CMK (cell line): Measurements from ENCODE around the gene EVA1B.

ENCODE experiments used
- DNase-seq: peaks from one replicate; pipeline ENCODE4 v3.0.0-alpha.2; 2010; ENCODE audit warnings: low read depth

Gene EVA1B

DNA sequence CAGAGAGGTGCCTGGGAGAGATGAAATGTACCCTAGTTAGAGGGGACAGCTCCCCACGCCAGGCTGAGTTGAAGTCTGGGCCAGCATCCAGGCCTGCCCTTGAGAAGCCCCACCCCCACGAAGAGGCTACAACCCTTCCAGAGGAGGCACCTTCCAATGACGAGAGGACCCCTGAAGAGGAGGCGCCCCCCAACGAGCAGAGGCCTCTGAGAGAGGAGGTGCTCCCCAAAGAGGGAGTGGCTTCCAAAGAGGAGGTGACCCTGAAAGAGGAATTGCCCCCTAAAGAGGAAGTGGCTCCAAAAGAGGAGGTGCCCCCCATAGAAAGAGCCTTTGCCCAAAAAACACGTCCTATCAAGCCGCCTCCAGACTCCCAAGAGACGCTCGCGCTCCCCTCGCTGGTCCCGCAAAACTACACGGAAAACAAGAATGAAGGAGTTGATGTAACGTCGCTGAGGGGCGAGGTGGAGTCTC is 3.1 kb downstream of the EVA1B start:
- no peak for DNase-seq

DNA sequence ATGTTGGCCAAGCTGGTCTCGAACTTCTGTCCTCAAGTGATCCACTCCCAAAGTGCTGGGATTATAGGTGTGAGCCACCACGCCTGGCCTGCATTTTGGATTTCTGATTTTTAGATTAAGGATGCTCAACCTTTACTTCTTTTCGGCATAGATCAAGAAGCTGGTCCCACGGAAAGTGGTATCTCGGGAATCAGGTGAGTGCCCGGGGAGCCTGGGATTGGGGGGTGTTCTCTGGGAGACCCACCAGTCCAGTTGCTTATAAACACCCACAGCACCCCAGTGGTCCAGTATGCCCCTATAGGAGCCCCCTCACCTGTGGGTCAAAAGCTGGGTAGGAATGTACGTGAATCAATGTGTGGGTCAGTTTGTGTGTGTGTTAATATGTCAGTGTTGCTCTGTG is 14.0 kb downstream of the EVA1B start:
- DNase-seq: no peak

DNA sequence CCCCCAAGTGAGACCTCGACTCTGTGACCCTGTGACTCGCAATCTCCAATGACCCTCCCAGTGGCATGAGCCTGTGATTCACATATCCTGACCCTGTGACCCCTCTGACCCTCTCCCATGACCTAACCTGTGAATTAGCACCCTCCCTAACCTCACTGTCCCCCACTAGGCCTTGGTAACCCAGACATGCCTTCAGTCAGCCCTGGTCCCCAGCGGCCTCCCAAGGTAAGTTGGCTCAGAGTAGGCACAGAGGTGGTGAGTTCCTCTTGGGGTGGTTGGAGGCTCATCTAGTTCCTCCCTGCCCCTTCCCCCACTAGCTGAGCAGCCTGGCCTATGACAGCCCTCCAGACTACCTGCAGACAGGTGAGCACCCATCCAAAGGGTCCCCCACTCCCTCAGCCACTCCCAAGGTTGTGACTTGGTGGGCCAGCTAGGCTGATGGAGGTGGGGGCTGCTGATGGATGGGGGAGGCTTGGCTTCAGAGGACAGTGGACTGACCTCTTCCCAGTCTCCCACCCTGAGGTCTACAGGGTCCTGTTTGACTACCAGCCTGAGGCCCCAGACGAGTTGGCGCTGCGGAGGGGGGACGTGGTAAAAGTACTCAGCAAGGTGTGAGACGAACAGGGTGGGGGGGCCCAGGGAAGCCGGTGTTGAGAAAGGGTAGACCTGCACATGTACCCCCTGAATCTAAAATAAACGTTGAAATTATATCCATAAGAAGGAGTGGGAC is 15.7 kb downstream of the EVA1B start:
- DNase-seq: no peak

DNA sequence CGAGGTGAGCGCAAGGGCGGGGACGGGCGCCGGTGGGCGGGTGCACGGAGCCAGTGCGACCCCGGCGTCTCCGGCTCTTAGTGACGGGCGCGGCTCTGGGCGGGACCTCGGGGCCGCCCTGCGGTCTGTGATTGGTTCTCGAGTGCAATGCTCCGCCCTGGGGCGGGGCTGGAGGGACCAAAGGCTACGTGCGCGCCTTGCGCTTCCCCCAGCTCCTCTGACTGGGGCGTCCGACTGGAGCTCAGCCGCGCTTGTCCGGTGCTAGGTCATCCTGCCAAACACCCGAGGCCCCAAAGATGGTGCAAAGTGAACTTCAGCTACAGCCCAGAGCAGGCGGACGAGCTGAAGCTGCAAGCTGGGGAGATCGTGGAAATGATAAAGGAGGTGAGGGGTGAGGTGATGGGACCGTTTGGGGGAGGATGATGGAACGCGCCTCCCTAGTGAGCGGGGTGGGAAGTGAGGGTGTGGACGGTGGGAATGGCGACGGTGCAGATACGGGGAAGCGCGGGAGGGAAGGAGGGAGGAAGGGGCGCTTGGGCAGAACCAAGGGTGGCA is 16.5 kb downstream of the EVA1B start:
- peak; percentile 82 for DNase-seq

DNA sequence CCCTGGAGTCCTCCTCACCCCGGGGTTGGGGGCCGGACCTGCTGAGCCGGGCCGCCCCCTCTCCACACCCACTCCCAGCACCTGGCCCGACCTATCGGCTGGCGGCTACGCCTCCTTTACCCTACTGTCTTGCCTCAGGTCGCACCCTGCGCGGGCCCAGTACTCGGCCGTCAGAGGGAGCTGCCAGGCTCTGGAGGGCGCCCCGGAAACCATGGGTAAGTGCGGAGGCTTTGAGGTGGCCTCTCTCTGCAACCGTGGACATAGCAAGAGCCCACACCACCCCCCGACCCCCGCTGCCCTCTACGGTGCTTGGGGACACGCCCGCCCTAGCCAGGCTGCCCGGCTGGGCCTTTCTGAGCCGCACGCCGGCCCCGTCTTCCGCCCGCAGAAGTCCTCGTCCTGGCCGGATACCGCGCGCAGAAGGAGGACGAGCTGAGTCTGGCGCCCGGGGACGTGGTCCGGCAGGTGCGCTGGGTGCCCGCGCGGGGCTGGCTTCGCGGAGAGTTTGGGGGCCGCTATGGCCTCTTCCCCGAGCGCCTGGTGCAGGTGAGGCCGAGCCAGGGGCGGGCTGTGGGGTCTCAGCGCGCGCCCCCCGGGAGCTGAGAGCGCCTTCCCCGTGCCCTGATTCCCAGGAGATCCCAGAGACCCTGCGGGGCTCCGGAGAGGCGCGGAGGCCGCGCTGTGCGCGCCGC is 17.1 kb downstream of the EVA1B start, which contains the start of gene SH3D21:
TSS of gene SH3D21 (plus strand) at position 159 of the 692 bp plus-strand sequence. CDS start at position 212, 53 bp downstream.
- DNase-seq: no peak

DNA sequence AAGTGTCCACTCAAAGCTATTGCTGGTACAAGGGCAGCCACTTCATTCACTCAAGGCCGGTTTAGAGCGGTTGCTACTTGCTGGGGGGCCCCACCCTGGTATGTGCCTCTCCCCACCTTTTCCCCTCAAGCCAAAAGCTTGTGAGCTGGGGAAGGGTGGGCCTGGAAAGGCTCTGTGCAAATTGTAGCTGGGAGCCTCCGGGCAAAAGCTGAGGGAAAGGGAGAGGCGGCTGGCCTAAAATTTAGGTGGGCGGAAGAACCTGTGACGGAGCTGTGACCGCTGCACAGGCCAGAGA is 17.6 kb downstream of the EVA1B start:
- DNase-seq: no peak

DNA sequence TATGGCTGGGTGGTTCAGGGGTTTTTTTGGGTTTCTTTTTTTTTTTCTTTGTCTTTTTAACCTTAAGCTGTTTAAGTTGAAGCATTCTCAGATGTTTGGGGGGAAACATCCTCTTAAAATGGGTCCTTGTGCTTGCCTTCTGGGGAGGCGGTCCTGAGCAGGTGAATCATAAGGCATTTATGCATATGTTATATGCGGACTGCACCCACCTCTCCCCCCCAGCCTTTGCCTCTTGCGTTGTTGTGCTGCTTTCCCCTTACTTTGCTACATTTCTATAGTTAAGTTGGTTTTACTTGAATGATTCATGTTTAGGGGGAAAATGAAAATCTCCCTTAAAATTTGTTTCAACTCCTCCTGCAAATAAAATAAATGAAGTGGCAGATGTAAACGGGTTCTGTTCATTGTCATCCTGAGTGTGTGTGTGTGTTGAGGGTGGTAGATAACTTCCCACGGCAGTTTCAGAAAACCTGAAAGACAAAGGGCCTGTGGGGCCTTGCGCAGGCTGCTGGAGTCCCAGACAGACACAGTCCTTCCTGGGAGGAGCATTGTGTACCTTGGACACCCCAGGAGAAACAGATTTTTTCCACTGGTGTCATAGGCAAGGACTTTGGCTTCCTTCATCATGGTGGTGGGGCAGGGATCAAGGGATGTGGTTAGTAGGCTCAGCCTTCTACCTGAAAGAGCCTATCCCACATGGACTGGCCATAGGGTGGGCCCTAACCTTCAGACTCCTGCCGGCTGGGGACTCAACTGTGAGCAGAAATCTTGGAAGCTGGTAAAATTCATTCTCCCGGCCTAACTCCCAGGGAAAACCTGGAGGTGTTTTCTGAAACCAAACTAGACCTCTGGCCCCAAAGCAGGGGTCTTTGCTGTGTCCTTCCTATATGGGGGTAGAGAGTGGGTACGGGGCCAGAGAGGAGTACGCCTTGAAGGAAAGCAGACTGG is 18.2 kb downstream of the EVA1B start:
- no peak for DNase-seq

DNA sequence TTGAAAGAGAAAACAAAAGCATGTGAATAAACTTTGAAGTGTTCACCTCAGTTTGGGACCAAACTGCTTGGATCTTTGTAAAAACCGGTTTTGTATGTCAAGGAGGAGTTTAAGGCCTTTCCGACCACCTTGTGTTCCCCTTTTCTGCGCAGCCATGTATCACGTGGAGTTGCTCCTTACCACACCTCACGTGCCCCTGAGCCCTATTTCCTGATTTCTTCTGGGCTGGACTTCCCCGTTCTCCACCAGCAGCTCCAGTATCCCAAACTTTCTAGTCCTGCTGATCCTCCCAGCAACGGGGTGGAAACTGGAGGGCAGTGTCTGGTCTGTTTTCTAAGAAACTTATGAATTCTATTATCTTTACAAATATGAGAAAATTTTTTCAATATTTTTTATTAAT is 18.9 kb downstream of the EVA1B start:
- no peak for DNase-seq

DNA sequence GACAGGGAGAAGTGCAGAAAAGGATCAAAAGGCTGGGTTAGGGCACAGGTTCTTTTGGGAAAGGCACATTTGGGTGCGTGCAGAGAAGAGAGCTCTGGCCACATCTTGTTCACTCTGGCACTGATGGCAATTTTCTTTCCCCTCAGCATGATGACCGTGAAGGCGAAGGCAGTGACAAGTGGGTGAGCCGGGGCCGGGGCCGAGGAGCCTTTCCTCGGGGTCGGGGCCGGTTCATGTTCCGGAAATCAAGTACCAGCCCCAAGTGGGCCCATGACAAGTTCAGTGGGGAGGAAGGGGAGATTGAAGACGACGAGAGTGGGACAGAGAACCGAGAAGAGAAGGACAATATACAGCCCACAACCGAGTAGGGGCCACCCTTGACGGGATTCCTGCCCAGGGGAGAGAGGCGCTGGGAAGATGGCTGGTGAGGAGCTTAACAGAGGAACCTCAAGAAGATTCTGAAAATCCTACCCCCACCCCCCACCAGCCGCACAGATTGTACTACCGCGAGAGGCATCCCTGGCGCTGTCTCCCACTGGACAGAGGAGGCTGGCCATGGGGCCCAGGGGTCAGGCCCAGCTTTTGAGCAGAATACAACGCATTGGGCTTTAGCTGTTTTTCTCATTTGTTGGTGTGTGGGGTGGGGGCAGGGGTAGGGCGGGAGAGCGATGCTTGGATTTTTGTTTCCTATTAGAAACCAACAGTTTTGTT is 19.6 kb downstream of the EVA1B start:
- no peak for DNase-seq

DNA sequence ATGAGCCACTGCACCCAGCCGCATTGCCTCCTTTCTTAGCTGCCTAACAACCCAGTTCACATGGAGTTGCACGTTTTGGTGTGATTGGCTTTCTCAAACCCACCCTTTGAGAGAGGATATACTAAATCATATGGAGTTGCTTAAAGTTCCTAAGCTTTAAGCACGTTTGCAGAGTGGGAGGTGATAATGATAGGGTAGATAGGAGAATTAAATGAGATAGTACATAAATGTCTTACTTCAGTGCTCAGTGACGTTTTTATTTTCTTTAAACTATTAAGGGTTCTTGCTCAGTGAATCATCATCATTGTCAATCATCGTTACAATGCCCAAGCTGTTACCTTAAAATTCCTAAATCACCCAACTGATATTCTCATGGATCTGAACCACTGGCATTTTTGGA is 20.2 kb downstream of the EVA1B start:
- DNase-seq: no peak

DNA sequence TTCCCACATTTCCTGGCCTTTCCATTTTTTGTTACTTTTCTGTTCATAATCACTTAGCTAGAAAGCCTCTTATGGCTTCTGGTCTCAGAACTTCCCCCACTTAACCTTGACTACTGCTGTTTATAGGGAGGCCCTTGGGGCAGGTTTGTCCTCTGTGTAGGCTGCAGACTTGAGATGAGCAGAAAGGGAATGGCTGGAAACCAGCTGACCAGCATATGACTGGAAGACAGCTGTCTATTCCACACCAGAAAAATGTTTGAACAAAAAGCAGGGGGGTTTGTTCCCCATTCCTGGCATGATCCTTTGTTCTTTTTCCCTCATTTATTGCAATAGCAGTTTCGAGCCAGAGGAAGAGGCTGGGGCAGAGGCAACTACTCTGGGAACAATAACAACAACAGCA is 22.2 kb downstream of the EVA1B start:
- DNase-seq: no peak

DNA sequence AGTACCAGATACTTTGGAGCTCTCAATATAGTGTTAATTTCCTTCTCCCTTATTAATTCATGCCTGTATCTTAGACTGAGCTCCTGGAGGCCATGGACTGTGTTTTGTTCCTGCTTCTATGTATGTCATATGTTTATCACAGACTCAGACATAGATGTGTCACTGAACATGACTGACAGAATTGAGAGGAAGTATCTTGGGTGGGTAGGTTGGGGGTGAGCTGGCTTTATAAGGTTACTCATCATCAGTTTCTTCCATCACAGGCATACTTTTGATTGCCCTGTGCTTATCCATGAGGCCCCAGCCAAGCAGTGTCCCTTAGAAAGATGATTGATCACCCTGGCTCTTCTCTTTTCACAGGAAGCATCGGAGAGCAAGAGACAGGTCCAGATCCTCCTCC is 22.9 kb downstream of the EVA1B start:
- DNase-seq: no peak

DNA sequence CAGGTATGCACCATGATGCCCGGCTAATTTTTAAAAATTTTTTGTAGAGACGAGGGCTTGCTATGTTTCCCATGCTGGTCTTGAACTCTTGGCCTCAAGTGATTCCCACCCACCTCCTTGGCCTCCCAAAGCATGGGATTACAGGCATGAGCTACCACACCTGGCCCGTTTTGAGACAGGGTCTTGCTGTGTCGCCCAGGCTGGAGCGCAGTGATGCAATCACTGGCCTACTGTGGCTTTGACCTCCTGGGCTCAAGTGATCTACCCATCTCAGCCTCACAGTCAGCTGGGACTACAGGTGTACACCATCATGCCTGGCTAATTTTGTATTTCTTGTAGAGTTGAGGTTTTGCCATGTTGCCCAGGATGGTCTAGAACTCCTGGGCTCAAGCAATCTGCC is 24.8 kb downstream of the EVA1B start:
- DNase-seq: no peak

DNA sequence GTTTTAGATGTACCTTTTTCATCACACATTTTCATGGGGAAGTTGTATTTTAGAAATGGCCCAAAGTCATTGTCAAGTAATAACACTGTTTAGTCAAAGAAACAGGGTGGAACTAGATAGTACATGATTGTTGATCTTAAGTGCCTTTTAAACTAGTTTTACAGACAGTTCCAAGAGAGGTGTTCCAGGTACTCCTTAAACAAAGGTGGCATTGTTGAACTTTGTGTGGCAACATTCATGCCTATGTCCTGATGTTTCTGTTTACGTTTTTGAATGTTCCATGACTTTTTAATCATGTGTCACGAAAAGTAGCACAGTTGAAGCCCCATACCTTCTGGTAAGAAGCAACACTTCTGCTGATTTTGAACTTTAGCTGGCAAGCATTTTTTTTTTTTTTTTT is 26.4 kb downstream of the EVA1B start:
- DNase-seq: no peak

DNA sequence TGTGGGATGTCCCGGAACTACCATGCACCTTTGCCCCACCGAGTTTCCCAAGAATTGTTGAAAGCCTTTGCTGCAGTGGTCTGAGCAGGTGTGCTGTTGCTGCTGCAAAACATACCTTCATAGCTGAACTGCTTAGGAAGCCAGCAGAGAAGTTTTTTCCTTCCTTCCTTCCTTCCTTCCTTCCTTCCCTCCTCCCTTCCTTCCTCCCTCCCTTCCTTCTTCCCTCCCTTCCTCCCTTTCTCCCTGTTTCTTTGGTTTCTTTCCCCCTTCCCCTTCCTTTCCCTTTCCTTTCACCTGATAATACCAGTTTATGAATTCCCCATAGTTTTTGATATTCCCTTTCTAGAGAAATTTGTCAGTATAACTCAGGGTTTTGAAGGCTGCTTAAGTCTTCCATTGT is 28.1 kb downstream of the EVA1B start:
- DNase-seq: no peak

DNA sequence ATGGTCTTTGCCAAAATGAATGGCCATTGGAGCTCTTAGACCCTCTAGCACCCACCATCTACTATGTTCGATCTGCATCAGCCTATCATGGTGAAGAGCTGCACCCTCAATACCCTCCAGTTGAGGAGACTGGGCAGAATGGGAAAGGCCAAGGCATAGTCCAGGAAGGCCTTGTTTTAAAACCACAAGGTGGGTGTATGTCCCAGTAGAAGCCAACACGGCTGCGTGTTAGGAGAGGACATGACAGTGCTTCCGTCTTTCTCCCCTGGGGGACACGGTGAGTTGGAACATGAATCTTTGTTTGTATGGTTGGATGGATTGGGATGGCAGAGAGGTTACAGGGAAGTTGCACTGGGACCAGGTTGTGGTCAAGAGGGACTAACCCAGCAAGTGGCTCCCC is 35.9 kb downstream of the EVA1B start:
- no peak for DNase-seq

DNA sequence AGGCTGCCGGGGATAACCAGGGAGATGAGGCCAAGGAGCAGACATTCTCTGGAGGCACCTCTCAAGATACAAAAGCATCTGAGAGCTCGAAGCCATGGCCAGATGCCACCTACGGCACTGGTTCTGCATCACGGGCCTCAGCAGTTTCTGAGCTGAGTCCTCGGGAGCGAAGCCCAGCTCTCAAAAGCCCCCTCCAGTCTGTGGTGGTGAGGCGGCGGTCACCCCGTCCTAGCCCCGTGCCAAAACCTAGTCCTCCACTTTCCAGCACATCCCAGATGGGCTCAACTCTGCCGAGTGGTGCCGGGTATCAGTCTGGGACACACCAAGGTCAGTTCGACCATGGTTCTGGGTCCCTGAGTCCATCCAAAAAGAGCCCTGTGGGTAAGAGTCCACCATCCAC is 36.6 kb downstream of the EVA1B start:
- no peak for DNase-seq

DNA sequence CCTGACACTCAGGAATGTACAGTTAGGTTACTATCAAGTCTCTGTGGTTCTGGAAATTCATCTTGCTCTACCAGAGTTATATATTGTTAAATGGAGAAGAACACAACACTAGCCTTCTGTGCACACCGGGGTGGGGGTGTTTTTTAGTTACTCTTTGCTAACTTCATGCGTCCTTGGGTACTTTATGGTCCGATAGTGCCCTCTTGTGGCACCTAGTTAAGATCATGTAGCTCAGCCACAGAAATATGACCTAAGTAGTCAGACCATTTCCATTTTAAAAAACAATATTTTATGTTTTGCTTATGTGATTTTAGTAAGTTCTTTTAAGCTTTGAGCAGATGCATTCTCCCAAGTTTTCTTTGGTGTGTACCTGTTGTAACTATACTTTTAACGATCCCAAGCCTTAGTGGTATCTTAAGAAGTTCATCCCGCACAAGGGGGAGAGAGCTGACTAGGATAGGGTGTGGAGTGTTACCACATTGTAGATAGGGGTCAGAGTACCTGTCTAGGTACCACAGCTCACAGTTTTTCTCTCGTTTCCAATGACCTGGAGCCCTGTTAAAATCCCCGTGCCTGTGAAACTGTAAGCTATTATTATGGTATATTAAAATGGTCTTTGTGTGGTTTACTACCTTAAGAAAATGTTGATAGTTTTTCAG is 37.9 kb downstream of the EVA1B start:
- peak; percentile 76 for DNase-seq

DNA sequence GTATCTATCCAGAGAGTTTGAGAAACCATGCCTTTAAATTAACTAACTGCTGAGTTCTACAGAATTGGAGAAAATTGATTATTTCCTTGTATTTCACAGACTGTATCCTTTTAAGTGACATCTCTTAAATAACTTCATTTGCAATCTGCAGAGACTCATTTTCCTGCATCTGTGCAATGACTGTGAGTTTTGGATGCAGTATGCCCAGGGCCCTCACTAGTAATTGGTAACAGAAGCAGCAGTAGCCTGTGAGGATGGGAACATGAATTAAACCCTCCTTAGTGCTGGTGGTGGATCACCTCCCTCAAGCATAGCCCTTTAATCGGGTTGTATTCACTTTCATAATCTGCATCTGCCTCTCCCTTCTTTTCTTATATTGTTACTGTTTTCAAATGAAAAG is 38.9 kb downstream of the EVA1B start:
- no peak for DNase-seq

DNA sequence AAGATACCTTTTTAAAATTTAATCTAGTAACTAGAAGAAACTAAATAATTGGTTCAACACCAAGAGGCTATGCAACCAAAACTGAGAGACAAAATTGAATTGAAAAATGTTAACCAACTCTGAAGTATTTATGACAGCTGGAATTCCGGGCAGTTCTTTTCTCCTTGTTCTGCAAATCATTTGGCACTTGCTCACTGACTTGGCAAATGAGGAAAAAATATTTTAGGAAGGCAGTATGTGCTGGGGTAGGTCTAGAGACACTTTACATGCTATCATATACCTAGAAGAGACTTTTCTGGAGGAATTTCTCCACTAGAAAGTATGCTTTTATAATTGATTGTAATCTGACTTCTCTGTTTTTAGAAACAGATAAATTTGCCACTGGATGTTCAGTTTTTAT is 39.4 kb downstream of the EVA1B start:
- no peak for DNase-seq

DNA sequence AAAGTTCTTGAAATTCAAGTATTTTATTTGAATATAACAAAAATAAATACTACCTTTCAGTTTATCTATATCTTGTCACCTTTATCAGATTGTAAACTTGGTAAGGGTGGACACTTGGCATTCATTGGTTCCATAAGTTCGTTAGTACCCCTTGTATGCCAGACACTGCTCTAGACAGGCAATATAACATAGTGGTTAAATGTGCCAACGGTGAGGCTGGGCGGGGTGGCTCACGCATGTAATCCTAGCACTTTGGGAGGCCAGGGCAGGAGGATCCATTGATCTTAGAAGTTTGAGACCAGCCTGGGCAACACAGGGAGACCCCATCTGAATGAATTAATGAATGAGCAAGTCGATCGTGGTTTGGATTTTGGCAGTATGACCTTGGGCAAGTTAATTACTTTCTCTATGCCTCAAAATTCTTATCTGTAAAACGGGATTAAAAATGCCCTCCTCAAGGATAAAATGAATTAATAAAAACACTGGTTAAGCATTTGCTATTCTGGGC is 43.6 kb downstream of the EVA1B start:
- no peak for DNase-seq
